Caco-2 (cell line): Measurements from ENCODE around the gene SLC46A2. TPM values are rescaled to one million over a fixed set of nuclear protein-coding genes. Genes with fewer than 3 reads are reported as not detected.

Experiments
- BruUV-seq: library from RNA; stranded (reverse); fragments of 400-500 nt; replicated peaks from 2 replicates; lab custom pipeline; 2021; lab: Mats Ljungman, UMichigan
- CTCF ChIA-PET: fragments of 300-600 bp; sonication (Branson Sonifier 250); formaldehyde crosslinking; loops from one replicate; lab custom pipeline; 2022; ENCODE audit warnings: antibody characterized with exemption; lab: Charles Lee
- POLR2A ChIA-PET: fragments of 300-600 bp; sonication (Branson Sonifier 250); formaldehyde crosslinking; loops from one replicate; lab custom pipeline; 2022; ENCODE audit warnings: antibody characterized with exemption; lab: Charles Lee
- DNase-seq, 2 experiments: peaks; one replicate each; pipeline versions ENCODE4 v3.0.0 to v3.0.0-alpha.2; 2020 to 2022
- H3K27me3 ChIP-seq: replicated peaks from 2 replicates; pipeline ENCODE4 v1.6.0; 2011; ENCODE audit warnings: low read length; ENCODE audit not compliant: control insufficient read depth, insufficient read depth
- H3K36me3 ChIP-seq: 2 replicates; pipeline ENCODE4 v1.5.1; 2011; ENCODE audit warnings: low read length; ENCODE audit not compliant: control insufficient read depth, insufficient read depth
- H3K4me1 ChIP-seq: fragments of 250-450 bp; sonication (Bioruptor Pico); 2 replicates; pipeline ENCODE4 v1.5.1; 2020; ENCODE audit warnings: mild to moderate bottlenecking
- H3K4me3 ChIP-seq: 2 replicates; pipeline ENCODE4 v1.5.1; 2011; ENCODE audit warnings: low read depth, mild to moderate bottlenecking, control low read depth, low read length
- H3K9me3 ChIP-seq: fragments of 250-450 bp; sonication (Bioruptor Pico); 2 replicates; pipeline ENCODE4 v1.5.1; 2020; ENCODE audit warnings: mild to moderate bottlenecking, moderate library complexity
- H3K27ac Mint-ChIP-seq: one replicate; pipeline ENCODE4 v1.8.0; 2022; ENCODE audit warnings: mixed read lengths; ENCODE audit not compliant: unreplicated experiment
- H3K27me3 Mint-ChIP-seq: one replicate; pipeline ENCODE4 v1.8.0; 2022; ENCODE audit warnings: mixed read lengths; ENCODE audit not compliant: insufficient read depth, unreplicated experiment
- H3K36me3 Mint-ChIP-seq: one replicate; pipeline ENCODE4 v1.8.0; 2022; ENCODE audit warnings: mild to moderate bottlenecking, mixed read lengths; ENCODE audit not compliant: insufficient read depth, unreplicated experiment
- H3K4me1 Mint-ChIP-seq: one replicate; pipeline ENCODE4 v1.8.0; 2022; ENCODE audit warnings: low read depth, mixed read lengths; ENCODE audit not compliant: unreplicated experiment
- H3K4me3 Mint-ChIP-seq: one replicate; pipeline ENCODE4 v1.8.0; 2022; ENCODE audit warnings: mild to moderate bottlenecking, moderate library complexity, mixed read lengths; ENCODE audit not compliant: unreplicated experiment
- H3K9me3 Mint-ChIP-seq: one replicate; pipeline ENCODE4 v1.8.0; 2022; ENCODE audit warnings: mixed read lengths; ENCODE audit not compliant: unreplicated experiment
- intact Hi-C: fragments of 100-400 bp; cut with micrococcal nuclease; formaldehyde crosslinking; loops from one replicate; pipeline ENCODE4 v1.10.0; 2022; ENCODE audit not compliant: unreplicated experiment
- total RNA-seq: library from RNA; stranded (reverse); gene quantifications from 2 replicates; pipeline ENCODE4 v1.2.3, GENCODE V29; 2022
- TF ChIP-seq, protein P1 (sequence below), 2 experiments: fragments of 200-600 bp in 1 of 2; IDR thresholded peaks; 1 replicate in 1 of 2; 2 replicates in 1 of 2; pipeline versions ENCODE4 v1.5.1 to v1.8.0; 2011 to 2022; ENCODE audit warnings: antibody characterized with exemption in 1 of 2, control low read depth in 1 of 2, inconsistent platforms in 1 of 2, low read depth in 1 of 2, low read length in 1 of 2, mild to moderate bottlenecking in 1 of 2, moderate library complexity in 1 of 2; ENCODE audit not compliant: insufficient read depth in 1 of 2, severe bottlenecking in 1 of 2, unreplicated experiment in 1 of 2

The SLC46A2 gene
- total RNA-seq, 1 experiment from 2014 or later = not detected

DNA sequence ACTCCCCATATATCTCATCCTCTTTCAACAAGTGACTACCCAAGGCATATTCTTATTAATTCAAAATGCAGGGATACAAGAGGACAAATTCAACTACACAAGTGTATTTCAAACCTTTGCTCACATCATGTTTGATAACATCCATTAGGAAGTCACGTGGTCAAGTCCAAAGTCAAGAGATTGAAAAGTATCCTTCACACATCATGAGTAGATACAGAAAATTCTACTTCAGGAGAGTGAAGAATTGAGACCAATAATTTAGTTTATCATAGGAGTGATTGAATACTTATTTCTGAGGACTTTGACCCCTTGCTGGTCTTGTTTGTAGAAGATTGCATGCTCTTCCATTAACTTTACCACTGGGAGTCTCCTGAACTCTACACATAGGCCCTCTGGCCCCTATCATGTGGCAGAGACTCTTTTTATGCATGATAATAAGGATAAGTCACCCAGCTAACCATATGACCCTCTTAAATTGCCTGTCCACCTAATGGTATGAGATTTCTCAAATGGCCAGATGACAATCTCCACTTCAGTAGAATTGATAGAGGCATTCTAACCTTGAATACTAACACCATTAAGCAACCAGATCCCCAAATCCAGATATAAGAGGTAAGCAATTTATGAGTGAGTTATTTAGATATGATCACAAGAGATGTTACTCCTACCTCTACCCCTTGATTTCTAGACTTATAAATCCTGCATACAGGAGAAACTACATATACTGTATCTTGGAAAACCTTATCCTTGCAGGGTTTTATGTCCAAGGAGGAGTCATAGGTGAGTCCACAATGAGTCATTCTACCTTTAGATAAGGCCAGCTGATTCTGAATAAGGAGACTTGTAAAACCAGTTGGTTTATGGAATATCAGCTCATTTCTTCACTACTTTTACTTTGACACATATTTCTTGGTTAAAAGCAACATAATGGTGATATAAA is 26.6 kb upstream of the SLC46A2 start:
- no peaks in the 10 kb centered on the region for H3K36me3 Mint-ChIP-seq
- DNase-seq = peak in 1 of 2 experiments; percentile 24
- peak overlapping the region; percentile 30 for H3K27ac Mint-ChIP-seq
- no peaks in the 10 kb centered on the region for H3K27me3 Mint-ChIP-seq
- ChIA-PET CTCF (no interaction called here), POLR2A (no interaction called here)
- H3K4me3 Mint-ChIP-seq = no peak overlapping the region
- Histone ChIP-seq H3K36me3 (no peaks in the 10 kb centered on the region), H3K27me3 (no peaks in the 10 kb centered on the region), H3K4me3 (no peak overlapping the region), H3K9me3 (peaks cover 8% of the 10 kb centered on the region), H3K4me1 (peaks cover 29% of the 10 kb centered on the region)
- intact Hi-C loops = no loop called here
- BruUV-seq = no TSS peak
- H3K9me3 Mint-ChIP-seq = peaks cover 17% of the 10 kb centered on the region
- H3K4me1 Mint-ChIP-seq = peaks cover 35% of the 10 kb centered on the region
- TF ChIP-seq, protein P1, sequence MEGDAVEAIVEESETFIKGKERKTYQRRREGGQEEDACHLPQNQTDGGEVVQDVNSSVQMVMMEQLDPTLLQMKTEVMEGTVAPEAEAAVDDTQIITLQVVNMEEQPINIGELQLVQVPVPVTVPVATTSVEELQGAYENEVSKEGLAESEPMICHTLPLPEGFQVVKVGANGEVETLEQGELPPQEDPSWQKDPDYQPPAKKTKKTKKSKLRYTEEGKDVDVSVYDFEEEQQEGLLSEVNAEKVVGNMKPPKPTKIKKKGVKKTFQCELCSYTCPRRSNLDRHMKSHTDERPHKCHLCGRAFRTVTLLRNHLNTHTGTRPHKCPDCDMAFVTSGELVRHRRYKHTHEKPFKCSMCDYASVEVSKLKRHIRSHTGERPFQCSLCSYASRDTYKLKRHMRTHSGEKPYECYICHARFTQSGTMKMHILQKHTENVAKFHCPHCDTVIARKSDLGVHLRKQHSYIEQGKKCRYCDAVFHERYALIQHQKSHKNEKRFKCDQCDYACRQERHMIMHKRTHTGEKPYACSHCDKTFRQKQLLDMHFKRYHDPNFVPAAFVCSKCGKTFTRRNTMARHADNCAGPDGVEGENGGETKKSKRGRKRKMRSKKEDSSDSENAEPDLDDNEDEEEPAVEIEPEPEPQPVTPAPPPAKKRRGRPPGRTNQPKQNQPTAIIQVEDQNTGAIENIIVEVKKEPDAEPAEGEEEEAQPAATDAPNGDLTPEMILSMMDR (IDR thresholded peaks at IDR 0.05; ENCODE audit: insufficient read depth in 1 of 2, low read depth in 1 of 2, low read length in 1 of 2, severe bottlenecking in 1 of 2, unreplicated experiment in 1 of 2) = no peak

DNA sequence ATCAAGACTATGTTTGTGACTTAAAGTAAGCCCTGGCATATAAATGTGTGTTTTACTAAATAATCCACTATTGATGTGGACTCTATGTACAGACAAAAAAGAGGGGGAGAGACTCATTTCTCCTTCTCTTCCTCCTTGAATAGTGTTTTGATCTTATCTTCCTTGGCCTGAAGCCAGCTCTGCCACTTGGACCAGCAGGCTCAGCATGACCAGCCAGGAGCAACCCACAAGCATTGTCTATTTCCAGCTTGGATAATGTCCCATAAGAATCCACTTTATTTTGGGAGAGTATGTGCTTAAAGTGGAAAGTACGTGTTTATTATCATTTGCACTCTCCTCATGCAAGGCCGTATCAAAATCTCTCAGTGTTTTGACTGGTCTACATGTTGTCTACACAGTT is 23.8 kb upstream of the SLC46A2 start:
- no peaks in the 10 kb centered on the region for H3K27me3 ChIP-seq

DNA sequence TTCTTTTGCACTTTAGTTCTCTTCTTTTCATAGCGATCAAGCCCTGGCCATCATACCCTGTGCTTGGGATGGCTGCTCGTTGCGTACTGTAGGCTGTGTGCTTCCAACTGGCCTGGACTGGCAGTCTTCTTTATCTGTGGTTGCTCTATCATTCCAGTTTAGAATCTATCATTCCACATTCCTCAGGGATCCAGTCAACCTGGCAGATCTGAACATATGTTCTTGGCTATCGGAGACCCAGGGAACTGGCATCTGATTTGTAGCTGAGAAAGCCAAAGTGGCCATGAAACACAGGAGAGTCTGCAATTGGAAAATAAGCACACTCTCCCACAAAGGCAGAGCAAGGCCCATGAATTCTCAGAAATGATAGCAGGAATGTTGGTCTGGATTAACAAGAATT is 22.6 kb upstream of the SLC46A2 start:
- DNase-seq = no peak
- ChIA-PET CTCF (interaction anchor here (1.1 kb wide), 1 partner anchor 11 kb away, joined by 3 read pairs; no protein-coding TSS in a partner anchor), POLR2A (no interaction called here)
- H3K9me3 ChIP-seq = peaks cover 8% of the 10 kb centered on the region
- Mint-ChIP-seq H3K27me3 (no peaks in the 10 kb centered on the region), H3K9me3 (peaks cover 35% of the 10 kb centered on the region), H3K36me3 (no peaks in the 10 kb centered on the region), H3K27ac (no peak overlapping the region), H3K4me3 (no peak overlapping the region), H3K4me1 (peaks cover 22% of the 10 kb centered on the region)
- no peak overlapping the region for H3K4me3 ChIP-seq
- BruUV-seq = no TSS peak
- TF ChIP-seq, protein P1 (IDR thresholded peaks at IDR 0.05; ENCODE audit: insufficient read depth in 1 of 2, low read depth in 1 of 2, low read length in 1 of 2, severe bottlenecking in 1 of 2, unreplicated experiment in 1 of 2) = no peak
- peaks cover 26% of the 10 kb centered on the region for H3K4me1 ChIP-seq
- H3K27me3 ChIP-seq = no peaks in the 10 kb centered on the region
- intact Hi-C loops = no loop called here
- no peaks in the 10 kb centered on the region for H3K36me3 ChIP-seq

More for the DNA sequence above, 23.8 kb upstream of the SLC46A2 start:
- peaks cover 25% of the 10 kb centered on the region for H3K4me1 Mint-ChIP-seq
- no peaks in the 10 kb centered on the region for H3K27me3 Mint-ChIP-seq
- H3K27ac Mint-ChIP-seq = no peak overlapping the region
- intact Hi-C loops = no loop called here
- ChIA-PET POLR2A (no interaction called here), CTCF (no interaction called here)
- Histone ChIP-seq H3K36me3 (no peaks in the 10 kb centered on the region), H3K4me1 (peaks cover 29% of the 10 kb centered on the region), H3K4me3 (no peak overlapping the region), H3K9me3 (peaks cover 8% of the 10 kb centered on the region)
- peaks cover 26% of the 10 kb centered on the region for H3K9me3 Mint-ChIP-seq
- H3K36me3 Mint-ChIP-seq = no peaks in the 10 kb centered on the region
- BruUV-seq = no TSS peak
- H3K4me3 Mint-ChIP-seq = no peak overlapping the region
- TF ChIP-seq, protein P1 (IDR thresholded peaks at IDR 0.05; ENCODE audit: insufficient read depth in 1 of 2, low read depth in 1 of 2, low read length in 1 of 2, severe bottlenecking in 1 of 2, unreplicated experiment in 1 of 2) = no peak
- DNase-seq = no peak
